Mesenchymal stem cell (in vitro differentiated cells and primary cell): ENCODE data around the gene CCM2.

Experiments used
- DNase-seq: peaks from one replicate; pipeline ENCODE4 v3.0.0-alpha.2; 2013
- H2AFZ ChIP-seq: one replicate; pipeline ENCODE4 v1.6.1; 2013; ENCODE audit warnings: low read depth, mild to moderate bottlenecking, control low read depth, inconsistent platforms, low read length, moderate library complexity
- H2AK5ac ChIP-seq: 2 replicates; pipeline ENCODE4 v1.6.1; 2013; ENCODE audit warnings: low read length, moderate library complexity, mild to moderate bottlenecking, inconsistent platforms; ENCODE audit not compliant: severe bottlenecking
- H2BK120ac ChIP-seq: one replicate; pipeline ENCODE4 v1.6.1; 2013; ENCODE audit warnings: low read depth, mild to moderate bottlenecking, inconsistent platforms, low read length, moderate library complexity
- H2BK12ac ChIP-seq, 2 experiments: one replicate each; pipeline ENCODE4 v1.6.1; 2013; ENCODE audit warnings: inconsistent platforms in 2 of 2, low read length in 2 of 2, mild to moderate bottlenecking in 2 of 2, moderate library complexity in 2 of 2, control low read depth in 1 of 2
- H2BK15ac ChIP-seq: one replicate; pipeline ENCODE4 v1.6.1; 2013; ENCODE audit warnings: mild to moderate bottlenecking, low read depth, inconsistent platforms; ENCODE audit not compliant: poor library complexity, severe bottlenecking
- H2BK5ac ChIP-seq: 2 replicates; pipeline ENCODE4 v1.6.1; 2013; ENCODE audit warnings: low read depth, mild to moderate bottlenecking, low read length, control low read depth, inconsistent platforms; ENCODE audit not compliant: poor library complexity, severe bottlenecking
- H3K14ac ChIP-seq, 2 experiments: one replicate each; pipeline ENCODE4 v1.6.1; 2013; ENCODE audit warnings: inconsistent platforms in 2 of 2, low read length in 2 of 2, control low read depth in 1 of 2, mild to moderate bottlenecking in 1 of 2, moderate library complexity in 1 of 2
- H3K18ac ChIP-seq, 2 experiments: one replicate each; pipeline ENCODE4 v1.6.1; 2013; ENCODE audit warnings: inconsistent platforms in 2 of 2, low read length in 2 of 2, control low read depth in 1 of 2, low read depth in 1 of 2, mild to moderate bottlenecking in 1 of 2
- H3K23ac ChIP-seq, 2 experiments: one replicate each; pipeline ENCODE4 v1.6.1; 2013; ENCODE audit warnings: inconsistent platforms in 2 of 2, low read length in 2 of 2, mild to moderate bottlenecking in 2 of 2, moderate library complexity in 2 of 2, control low read depth in 1 of 2
- H3K27ac ChIP-seq: 2 replicates; pipeline ENCODE4 v1.5.1; 2013; ENCODE audit warnings: mild to moderate bottlenecking, moderate library complexity, low read length, control low read depth, inconsistent platforms; ENCODE audit not compliant: poor library complexity, severe bottlenecking
- H3K27me3 ChIP-seq, 2 experiments: 2 replicates each; pipeline versions ENCODE4 v1.6.1 to v1.7.0; 2013; ENCODE audit warnings: low read length in 2 of 2, mild to moderate bottlenecking in 2 of 2, moderate library complexity in 2 of 2, control low read depth in 1 of 2, inconsistent platforms in 1 of 2; ENCODE audit not compliant: control insufficient read depth in 1 of 2, insufficient read depth in 1 of 2
- H3K36me3 ChIP-seq, 2 experiments: 2 replicates each; pipeline versions ENCODE4 v1.6.1 to v1.7.0; 2013; ENCODE audit warnings: low read length in 2 of 2, control low read depth in 1 of 2, inconsistent platforms in 1 of 2, low read depth in 1 of 2, mild to moderate bottlenecking in 1 of 2; ENCODE audit not compliant: insufficient read depth in 2 of 2, control insufficient read depth in 1 of 2
- H3K4ac ChIP-seq, 2 experiments: one replicate each; pipeline ENCODE4 v1.6.1; 2013; ENCODE audit warnings: inconsistent platforms in 2 of 2, low read length in 2 of 2, mild to moderate bottlenecking in 2 of 2, moderate library complexity in 2 of 2, control low read depth in 1 of 2, low read depth in 1 of 2
- H3K4me1 ChIP-seq: 2 replicates; pipeline ENCODE4 v1.6.1; 2013; ENCODE audit warnings: low read depth, low read length, control low read depth; ENCODE audit not compliant: control insufficient read depth, insufficient read depth
- H3K4me2 ChIP-seq: 2 replicates; pipeline ENCODE4 v1.6.1; 2013; ENCODE audit warnings: low read length, mild to moderate bottlenecking, inconsistent platforms; ENCODE audit not compliant: poor library complexity, severe bottlenecking
- H3K4me3 ChIP-seq, 2 experiments: 2 replicates each; pipeline versions ENCODE4 v1.5.1 to v1.7.0; 2013; ENCODE audit warnings: low read length in 2 of 2, mild to moderate bottlenecking in 2 of 2, control low read depth in 1 of 2, low read depth in 1 of 2; ENCODE audit not compliant: insufficient read depth in 1 of 2
- H3K79me1 ChIP-seq: replicated peaks from 2 replicates; pipeline ENCODE4 v1.6.1; 2013; ENCODE audit warnings: mild to moderate bottlenecking, control low read depth, low read length, inconsistent platforms; ENCODE audit not compliant: poor library complexity, severe bottlenecking
- H3K9ac ChIP-seq: 2 replicates; pipeline ENCODE4 v1.7.0; 2013; ENCODE audit warnings: mild to moderate bottlenecking, low read length, moderate library complexity
- H3K9me3 ChIP-seq: 2 replicates; pipeline ENCODE4 v1.7.0; 2013; ENCODE audit warnings: mild to moderate bottlenecking, low read length; ENCODE audit not compliant: control insufficient read depth
- H4K8ac ChIP-seq: one replicate; pipeline ENCODE4 v1.6.1; 2013; ENCODE audit warnings: inconsistent platforms, mild to moderate bottlenecking, low read length, moderate library complexity
- H4K91ac ChIP-seq: one replicate; pipeline ENCODE4 v1.6.1; 2013; ENCODE audit warnings: mild to moderate bottlenecking, low read length, inconsistent platforms
- WGBS: methylation state at CpG from one replicate; pipeline ENCODE4 v1.1.7; 2013; ENCODE audit warnings: mixed read lengths; 5-methylcytosine and 5-hydroxymethylcytosine counted together

The CCM2 gene

DNA sequence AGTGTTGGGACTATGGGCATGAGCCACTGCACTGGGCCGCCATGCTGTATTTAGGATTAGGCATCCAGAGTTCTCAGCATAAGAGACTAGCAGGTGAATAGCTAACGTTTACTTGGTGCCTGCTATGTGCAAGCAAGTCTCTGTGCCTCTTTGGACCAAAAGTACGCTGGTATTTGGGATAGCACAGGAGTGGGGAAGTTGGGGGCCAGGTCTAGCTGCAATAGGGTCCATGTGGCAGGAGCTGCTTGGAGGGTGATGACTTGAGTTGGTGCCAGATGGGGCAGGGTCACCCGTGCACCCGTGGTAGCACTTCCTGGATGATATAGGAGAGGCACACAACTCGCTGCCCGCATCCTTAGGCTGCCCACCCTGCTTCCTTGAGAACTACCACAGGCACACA is 66.4 kb downstream of the CCM2 start:
- Histone ChIP-seq H2BK15ac (no peak overlapping the region), H2BK5ac (no peak overlapping the region), H3K79me1 (peaks cover 64% of the 10 kb centered on the region), H3K27me3 (no peaks in the 10 kb centered on the region), H4K8ac (no peak overlapping the region), H3K4me2 (no peak overlapping the region), H3K18ac (no peak overlapping the region), H2BK120ac (no peak overlapping the region), H3K4me3 (no peak overlapping the region), H2AK5ac (no peak overlapping the region), H3K9me3 (no peaks in the 10 kb centered on the region), H3K27ac (no peak overlapping the region), H3K23ac (no peak overlapping the region), H3K36me3 (peaks cover 56 to 73% of the 10 kb centered on the region in 2 experiments), H4K91ac (no peak overlapping the region), H2AFZ (no peak overlapping the region), H3K4ac (no peak overlapping the region), H2BK12ac (no peak overlapping the region), H3K14ac (no peak overlapping the region), H3K9ac (no peak overlapping the region), H3K4me1 (peaks cover 4% of the 10 kb centered on the region)
- DNase-seq, result no peak
- 99% methylated on average over 3 of the region's 7 CpGs for WGBS

DNA sequence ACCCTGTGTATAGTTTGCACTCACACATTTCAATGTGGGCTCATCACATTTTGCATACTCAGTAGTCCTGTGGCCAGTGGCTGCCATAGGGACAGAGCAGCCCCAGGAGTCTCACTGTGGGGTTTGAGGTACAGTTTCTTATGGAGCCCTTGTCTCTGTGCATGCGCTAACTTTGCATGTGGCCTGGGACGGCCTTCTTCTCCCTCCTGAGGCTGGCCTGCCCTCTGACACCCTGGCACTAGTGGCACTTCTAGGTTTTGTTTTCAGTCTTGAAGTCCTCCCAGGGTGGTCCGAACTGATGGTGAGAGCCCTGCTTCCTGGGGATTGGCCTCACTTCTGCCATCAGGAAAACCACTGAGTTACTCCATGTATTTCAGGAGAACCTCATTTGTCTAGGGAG is 67.6 kb downstream of the CCM2 start:
- Histone ChIP-seq H3K18ac (no peak overlapping the region), H2BK120ac (no peak overlapping the region), H3K4me2 (no peak overlapping the region), H3K27ac (no peak overlapping the region), H3K27me3 (no peaks in the 10 kb centered on the region), H3K36me3 (peaks cover 64 to 85% of the 10 kb centered on the region in 2 experiments), H3K23ac (no peak overlapping the region), H2AK5ac (no peak overlapping the region), H3K4me3 (no peak overlapping the region), H3K9me3 (no peaks in the 10 kb centered on the region), H2BK5ac (no peak overlapping the region), H3K9ac (no peak overlapping the region), H4K8ac (no peak overlapping the region), H4K91ac (no peak overlapping the region), H3K14ac (no peak overlapping the region), H2AFZ (no peak overlapping the region), H3K79me1 (peaks cover 65% of the 10 kb centered on the region), H3K4ac (no peak overlapping the region), H2BK12ac (no peak overlapping the region), H2BK15ac (no peak overlapping the region), H3K4me1 (peaks cover 4% of the 10 kb centered on the region)
- DNase-seq, result no peak
- WGBS, result 92% methylated on average over 3 of the region's 3 CpGs

DNA sequence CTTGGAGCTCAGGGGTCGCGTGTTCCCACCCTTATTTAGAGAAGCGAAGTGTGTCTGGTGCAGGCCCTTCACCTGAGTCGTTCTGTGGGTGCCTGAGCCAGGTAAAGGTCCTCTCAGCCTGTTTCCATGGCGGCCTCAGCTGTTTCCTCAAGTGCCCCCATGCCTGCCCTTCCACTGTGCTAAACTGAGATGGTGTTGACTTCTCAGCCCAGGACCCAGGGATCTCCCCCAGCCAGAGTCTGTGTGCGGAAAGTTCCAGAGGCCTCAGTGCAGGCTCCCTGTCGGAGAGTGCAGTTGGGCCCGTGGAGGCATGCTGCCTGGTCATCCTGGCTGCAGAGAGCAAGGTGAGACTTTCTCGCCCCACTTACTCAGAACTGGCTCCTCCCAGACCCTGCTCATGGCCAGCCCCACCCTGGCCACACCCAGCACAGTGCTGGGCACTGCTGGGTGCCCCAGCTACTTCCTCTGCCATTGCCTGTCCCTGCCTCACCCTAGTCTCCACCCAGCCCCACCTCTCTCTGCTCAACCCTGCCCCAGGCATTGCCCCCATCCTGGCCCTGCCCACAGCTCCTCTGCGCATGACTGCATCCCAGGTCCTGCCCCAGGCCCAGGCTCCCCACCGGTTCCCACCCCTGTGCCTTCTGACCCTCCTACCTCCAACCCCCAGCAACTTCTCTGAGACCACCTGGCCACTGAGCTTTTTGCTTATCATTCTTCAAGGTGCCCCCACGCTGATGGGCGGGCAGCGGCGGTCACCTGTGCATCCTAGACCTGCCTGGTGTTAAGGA is 68.4 kb downstream of the CCM2 start:
- Histone ChIP-seq H2BK15ac (no peak overlapping the region), H2AFZ (no peak overlapping the region), H3K4me1 (peaks cover 7% of the 10 kb centered on the region), H4K8ac (no peak overlapping the region), H4K91ac (no peak overlapping the region), H3K4ac (no peak overlapping the region), H2AK5ac (no peak overlapping the region), H3K27me3 (no peaks in the 10 kb centered on the region), H3K18ac (no peak overlapping the region), H3K4me2 (no peak overlapping the region), H3K9me3 (no peaks in the 10 kb centered on the region), H3K9ac (no peak overlapping the region), H2BK120ac (no peak overlapping the region), H3K23ac (no peak overlapping the region), H2BK5ac (no peak overlapping the region), H3K14ac (no peak overlapping the region), H2BK12ac (no peak overlapping the region), H3K79me1 (peaks cover 66% of the 10 kb centered on the region), H3K4me3 (no peak overlapping the region), H3K36me3 (peaks cover 72 to 91% of the 10 kb centered on the region in 2 experiments), H3K27ac (no peak overlapping the region)
- DNase-seq, result no peak
- 97% methylated on average over 15 of the region's 15 CpGs for WGBS

DNA sequence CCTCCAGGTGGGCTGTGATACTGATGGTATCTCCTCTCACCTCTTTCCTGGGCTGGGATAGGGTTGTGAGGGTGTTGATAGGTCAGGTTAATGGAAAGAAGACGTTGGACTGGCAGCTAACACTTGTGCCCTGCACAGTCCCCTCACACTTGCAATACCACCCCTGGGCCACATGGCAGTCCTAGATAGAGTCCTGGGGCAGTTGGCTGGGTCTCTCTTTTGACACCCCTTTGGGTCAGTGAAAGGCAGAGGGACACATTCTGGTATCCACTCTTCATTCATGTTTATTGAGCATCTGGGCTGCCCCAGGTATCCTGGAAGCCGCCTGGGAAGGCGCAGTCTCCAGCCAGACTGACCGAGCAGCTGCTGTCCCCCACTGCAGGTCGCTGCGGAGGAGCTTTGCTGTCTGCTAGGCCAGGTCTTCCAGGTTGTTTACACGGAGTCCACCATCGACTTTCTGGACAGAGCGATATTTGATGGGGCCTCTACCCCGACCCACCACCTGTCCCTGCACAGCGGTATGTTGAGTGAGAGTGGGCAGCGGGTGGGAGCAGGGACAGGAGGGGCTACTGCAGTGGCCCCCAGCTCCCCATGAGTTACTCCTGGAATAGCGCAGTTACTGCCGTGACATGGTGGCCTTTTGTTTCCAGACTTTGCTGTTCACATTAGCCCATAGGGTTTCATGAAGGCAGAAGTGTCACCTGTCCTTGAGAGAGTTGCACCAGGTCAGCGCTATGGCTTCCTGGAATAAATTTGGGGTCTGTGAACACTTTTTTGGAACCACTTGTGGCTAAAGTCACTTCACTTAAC is 69.6 kb downstream of the CCM2 start:
- Histone ChIP-seq H3K14ac (no peak overlapping the region), H3K27me3 (no peaks in the 10 kb centered on the region), H3K4me3 (no peak overlapping the region), H2BK120ac (no peak overlapping the region), H3K4me2 (no peak overlapping the region), H3K23ac (no peak overlapping the region), H3K4ac (no peak overlapping the region), H3K27ac (no peak overlapping the region), H3K9me3 (no peaks in the 10 kb centered on the region), H3K79me1 (peaks cover 59% of the 10 kb centered on the region), H4K91ac (no peak overlapping the region), H3K9ac (no peak overlapping the region), H4K8ac (no peak overlapping the region), H2BK5ac (no peak overlapping the region), H3K36me3 (peaks cover 74 to 91% of the 10 kb centered on the region in 2 experiments), H2BK15ac (no peak overlapping the region), H3K4me1 (peaks cover 10% of the 10 kb centered on the region), H3K18ac (no peak overlapping the region), H2BK12ac (no peak overlapping the region), H2AK5ac (no peak overlapping the region), H2AFZ (no peak overlapping the region)
- 98% methylated on average over 15 of the region's 15 CpGs for WGBS
- no peak for DNase-seq
